Measurements from ENCODE around the gene EXOSC7. TPM values are rescaled to one million over a fixed set of nuclear protein-coding genes. Genes with fewer than 3 reads are reported as not detected.

The EXOSC7 gene
- total and polyA plus RNA-seq, 12 donors: 68.9 to 214 (median 81.6) TPM

GRCh38 chr3:44974416-44974815 is 1.6 kb upstream of the EXOSC7 start:
- TF ChIP-seq, protein P1, sequence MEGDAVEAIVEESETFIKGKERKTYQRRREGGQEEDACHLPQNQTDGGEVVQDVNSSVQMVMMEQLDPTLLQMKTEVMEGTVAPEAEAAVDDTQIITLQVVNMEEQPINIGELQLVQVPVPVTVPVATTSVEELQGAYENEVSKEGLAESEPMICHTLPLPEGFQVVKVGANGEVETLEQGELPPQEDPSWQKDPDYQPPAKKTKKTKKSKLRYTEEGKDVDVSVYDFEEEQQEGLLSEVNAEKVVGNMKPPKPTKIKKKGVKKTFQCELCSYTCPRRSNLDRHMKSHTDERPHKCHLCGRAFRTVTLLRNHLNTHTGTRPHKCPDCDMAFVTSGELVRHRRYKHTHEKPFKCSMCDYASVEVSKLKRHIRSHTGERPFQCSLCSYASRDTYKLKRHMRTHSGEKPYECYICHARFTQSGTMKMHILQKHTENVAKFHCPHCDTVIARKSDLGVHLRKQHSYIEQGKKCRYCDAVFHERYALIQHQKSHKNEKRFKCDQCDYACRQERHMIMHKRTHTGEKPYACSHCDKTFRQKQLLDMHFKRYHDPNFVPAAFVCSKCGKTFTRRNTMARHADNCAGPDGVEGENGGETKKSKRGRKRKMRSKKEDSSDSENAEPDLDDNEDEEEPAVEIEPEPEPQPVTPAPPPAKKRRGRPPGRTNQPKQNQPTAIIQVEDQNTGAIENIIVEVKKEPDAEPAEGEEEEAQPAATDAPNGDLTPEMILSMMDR (IDR thresholded peaks at IDR 0.05): no peak
- TF ChIP-seq POLR2A (IDR thresholded peaks at IDR 0.05): no peak
- peak in 1 of 7 donors; percentile 29 for DNase-seq
- H3K4me3 ChIP-seq: peak overlapping the region in 1 of 4 donors; percentile 95
- intact Hi-C loops (cut with DNase I): loop anchor here in 1 of 2 donors (10.0 kb wide), 1 partner anchor 50 kb away; the partner anchor contains the start of gene CLEC3B
- no peaks in the 10 kb centered on the region for H3K27me3 ChIP-seq
- H3K4me1 ChIP-seq (replicated peaks in 1 of 2): peaks cover 0 to 41% of the 10 kb centered on the region in 2 donors
- no peaks in the 10 kb centered on the region for H3K36me3 ChIP-seq (replicated peaks in 1 of 2)
- WGBS, 4 donors: 71 to 79% (median 73%) methylated on average over 4 of the region's 4 CpGs
- no peaks in the 10 kb centered on the region for H3K9me3 ChIP-seq (replicated peaks in 1 of 3)
- no peak overlapping the region for H3K27ac ChIP-seq

DNA sequence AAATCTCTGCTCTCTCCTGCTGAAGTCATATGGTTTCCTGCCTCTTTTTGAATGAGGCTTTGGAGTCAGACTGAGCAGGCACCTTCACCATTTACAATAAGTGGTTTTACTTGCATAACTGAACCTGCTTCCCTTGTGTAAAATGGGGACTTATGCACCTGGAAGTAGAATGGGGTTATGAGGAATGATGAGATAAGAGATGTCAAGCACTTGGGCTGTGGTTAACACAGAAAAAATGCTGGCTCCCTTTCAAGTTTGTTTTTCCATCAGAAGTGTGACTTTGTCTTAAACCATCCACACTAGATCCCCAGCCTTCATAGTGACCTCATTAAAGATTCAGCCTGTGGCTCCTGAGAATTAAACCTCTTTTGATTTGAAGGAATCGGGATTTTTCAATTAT is 5.2 kb downstream of the EXOSC7 start:
- no peak for DNase-seq
- Histone ChIP-seq H3K27me3 (no peaks in the 10 kb centered on the region), H3K36me3 (replicated peaks in 1 of 2) (no peaks in the 10 kb centered on the region), H3K27ac (peak overlapping the region; percentile 46 to 85 (median 78)), H3K9me3 (replicated peaks in 1 of 3) (no peaks in the 10 kb centered on the region), H3K4me3 (no peak overlapping the region), H3K4me1 (replicated peaks in 1 of 2) (peaks cover 32 to 64% of the 10 kb centered on the region in 2 donors)
- TF ChIP-seq, protein P1 (IDR thresholded peaks at IDR 0.05): no peak
- TF ChIP-seq POLR2A (IDR thresholded peaks at IDR 0.05): no peak
- 79 to 95% (median 88%) methylated on average over 1 of the region's 1 CpG for WGBS, 4 donors
- intact Hi-C loops (cut with DNase I): no loop called here

DNA sequence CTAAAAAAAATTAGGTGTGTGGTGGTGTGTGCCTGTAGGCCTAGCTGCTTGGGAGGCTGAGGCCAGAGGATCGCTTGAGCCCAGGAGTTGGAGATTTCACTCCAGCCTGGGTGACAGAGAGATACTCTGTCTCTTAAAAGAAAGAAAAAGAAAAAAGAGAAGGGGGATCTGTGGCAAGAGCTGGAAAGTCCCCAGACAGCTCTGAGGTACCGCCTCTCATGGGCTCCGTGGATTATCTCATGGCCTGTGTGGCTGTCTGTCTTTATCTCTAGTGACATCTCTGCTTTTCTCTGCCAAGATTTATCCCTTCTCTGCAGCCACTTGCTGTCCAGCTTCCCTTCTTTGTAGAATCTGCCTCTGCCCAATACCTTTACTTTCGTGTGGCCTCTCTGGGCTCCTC is 5.7 kb downstream of the EXOSC7 start:
- intact Hi-C loops (cut with DNase I): no loop called here
- Histone ChIP-seq H3K27me3 (no peaks in the 10 kb centered on the region), H3K36me3 (replicated peaks in 1 of 2) (no peaks in the 10 kb centered on the region), H3K4me3 (no peak overlapping the region), H3K9me3 (replicated peaks in 1 of 3) (no peaks in the 10 kb centered on the region), H3K27ac (peak overlapping the region; percentile 46 to 85 (median 78)), H3K4me1 (replicated peaks in 1 of 2) (peaks cover 32 to 66% of the 10 kb centered on the region in 2 donors)
- WGBS, 4 donors: 49 to 58% (median 51%) methylated on average over 4 of the region's 4 CpGs
- TF ChIP-seq, protein P1 (IDR thresholded peaks at IDR 0.05): no peak
- TF ChIP-seq POLR2A (IDR thresholded peaks at IDR 0.05): peak in 1 of 2 donors; percentile 48
- DNase-seq: peak in 6 of 7 donors; percentile 66 to 86 (median 76)

DNA sequence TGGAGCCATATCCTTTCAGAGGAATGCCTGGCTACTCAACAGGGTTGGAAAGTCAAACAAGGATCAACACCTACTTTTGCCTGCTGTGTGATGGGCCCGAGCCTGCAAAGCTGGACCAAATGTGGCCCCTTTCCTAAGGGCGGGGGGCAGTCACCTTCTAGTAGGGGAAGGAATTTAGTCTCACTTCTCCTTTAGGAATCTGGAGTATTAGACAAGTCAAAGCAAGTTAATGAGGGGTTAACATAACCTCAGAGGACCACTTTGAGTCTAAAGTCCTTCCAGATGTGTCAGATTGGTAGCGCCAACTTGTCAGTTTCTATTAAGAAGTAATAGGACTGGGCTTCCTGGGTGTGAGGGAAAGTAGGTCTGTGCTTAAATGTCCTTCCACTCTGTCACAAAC is 6.8 kb downstream of the EXOSC7 start:
- intact Hi-C loops (cut with DNase I): no loop called here
- no peak overlapping the region for H3K4me3 ChIP-seq
- H3K27ac ChIP-seq: peak overlapping the region; percentile 34 to 85 (median 78)
- no peaks in the 10 kb centered on the region for H3K36me3 ChIP-seq (replicated peaks in 1 of 2)
- H3K9me3 ChIP-seq (replicated peaks in 1 of 3): no peaks in the 10 kb centered on the region
- no peaks in the 10 kb centered on the region for H3K27me3 ChIP-seq
- DNase-seq: no peak
- 81 to 90% (median 89%) methylated on average over 3 of the region's 3 CpGs for WGBS, 4 donors
- TF ChIP-seq POLR2A (IDR thresholded peaks at IDR 0.05): no peak
- TF ChIP-seq, protein P1 (IDR thresholded peaks at IDR 0.05): no peak
- peaks cover 38 to 66% of the 10 kb centered on the region in 2 donors for H3K4me1 ChIP-seq (replicated peaks in 1 of 2)

Data from adrenal gland (tissue), 12 donors.